NCI-H2107 (cell line): Measurements from ENCODE around the gene RAPGEF4.
A peak's percentile ranks its signal among the peaks of the same experiment; 100 is the strongest.

Experiments used
- DNase-seq: peaks from one replicate; lab custom pipeline; 2025; lab: John Stamatoyannopoulos, UW

Gene RAPGEF4

DNA sequence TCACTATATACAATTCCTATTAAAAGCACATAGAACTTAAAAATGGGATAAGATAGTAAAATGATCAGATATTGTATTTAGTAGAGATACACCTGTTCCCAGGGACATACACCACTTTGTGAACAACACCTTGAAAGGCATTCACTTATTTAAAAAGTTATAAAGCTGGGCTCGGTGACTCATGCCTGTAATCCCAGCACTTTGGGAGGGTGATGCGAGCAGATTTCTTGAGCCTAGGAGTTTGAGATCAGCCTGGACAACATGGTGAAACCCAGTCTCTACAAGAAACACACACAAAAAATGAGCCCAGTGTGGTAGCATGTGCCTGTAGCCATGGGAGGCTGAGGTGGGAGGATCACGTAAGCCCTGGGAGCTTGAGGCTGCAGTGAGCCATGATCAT lies 90.9 kb downstream of the RAPGEF4 start:
- DNase-seq, result no peak

DNA sequence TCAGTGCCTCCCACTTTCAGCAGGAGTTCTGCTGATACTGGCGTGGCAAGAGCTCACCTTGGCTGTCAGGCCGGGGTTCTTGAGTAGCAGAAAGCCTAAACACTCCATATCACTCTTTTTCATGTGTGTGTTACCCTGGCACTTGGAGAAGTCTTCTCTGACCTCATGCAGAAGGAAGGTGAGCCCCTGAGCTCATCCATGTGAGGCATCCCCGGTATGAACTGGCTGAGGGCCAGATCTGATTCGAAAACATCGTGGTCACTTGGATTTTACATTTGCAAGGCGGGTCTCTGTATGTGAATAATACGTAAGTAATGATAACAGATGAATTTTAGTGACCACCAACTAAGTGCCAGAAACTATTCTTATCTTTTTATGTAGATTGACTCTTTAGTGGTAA lies 93.6 kb downstream of the RAPGEF4 start:
- DNase-seq, result no peak

DNA sequence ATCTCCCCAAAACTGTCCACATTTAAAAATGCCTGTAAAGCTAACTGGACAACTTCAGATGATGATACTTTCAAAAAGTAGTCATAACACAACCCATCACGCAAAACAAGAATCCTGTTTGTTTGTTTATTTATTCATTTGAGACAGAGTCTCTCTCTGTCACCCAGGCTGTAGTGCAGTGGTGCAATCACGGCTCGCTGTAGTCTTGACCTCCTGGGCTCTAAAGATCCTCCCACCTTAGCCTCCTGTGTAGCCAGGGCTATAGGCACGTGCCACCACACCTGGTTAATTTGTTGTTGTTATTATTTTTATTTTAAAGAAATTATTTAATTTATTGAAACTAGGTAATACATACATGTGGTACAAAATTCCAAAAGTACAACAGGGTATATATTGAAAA lies 94.8 kb downstream of the RAPGEF4 start:
- no peak for DNase-seq

- DNase-seq, result no peak
Observed at GRCh38 chr2:172833898-172834297, 98.3 kb downstream of the RAPGEF4 start.

- DNase-seq, result peak; percentile 45
Observed at GRCh38 chr2:172834881-172835280, 99.2 kb downstream of the RAPGEF4 start.

DNA sequence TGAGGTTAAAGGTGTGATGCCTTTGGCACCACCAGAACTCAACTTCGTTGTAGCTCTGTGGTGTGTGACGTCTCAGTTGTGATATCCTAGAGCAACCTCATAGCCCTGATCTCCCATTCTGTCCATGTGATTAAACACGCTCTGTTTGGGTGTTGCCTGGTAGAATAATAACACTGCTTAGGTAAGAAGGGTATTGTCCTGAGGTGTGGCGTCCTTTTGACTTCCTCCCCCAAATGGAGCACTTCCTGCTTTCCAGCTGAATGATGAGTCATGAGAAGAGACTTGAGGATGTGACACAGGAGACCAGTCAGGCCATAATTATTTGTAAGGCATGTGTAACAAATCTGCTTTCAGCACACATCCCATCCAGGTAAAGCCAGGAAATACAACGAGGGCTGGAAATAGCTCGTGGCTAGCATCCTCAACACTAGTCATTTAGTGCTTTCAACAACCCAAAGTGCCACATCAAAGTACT lies 100.7 kb downstream of the RAPGEF4 start:
- DNase-seq, result no peak

- no peak for DNase-seq
Observed at GRCh38 chr2:172836827-172837226, 101.2 kb downstream of the RAPGEF4 start.

- DNase-seq, result no peak
Observed at GRCh38 chr2:172839446-172839845, 103.8 kb downstream of the RAPGEF4 start.

DNA sequence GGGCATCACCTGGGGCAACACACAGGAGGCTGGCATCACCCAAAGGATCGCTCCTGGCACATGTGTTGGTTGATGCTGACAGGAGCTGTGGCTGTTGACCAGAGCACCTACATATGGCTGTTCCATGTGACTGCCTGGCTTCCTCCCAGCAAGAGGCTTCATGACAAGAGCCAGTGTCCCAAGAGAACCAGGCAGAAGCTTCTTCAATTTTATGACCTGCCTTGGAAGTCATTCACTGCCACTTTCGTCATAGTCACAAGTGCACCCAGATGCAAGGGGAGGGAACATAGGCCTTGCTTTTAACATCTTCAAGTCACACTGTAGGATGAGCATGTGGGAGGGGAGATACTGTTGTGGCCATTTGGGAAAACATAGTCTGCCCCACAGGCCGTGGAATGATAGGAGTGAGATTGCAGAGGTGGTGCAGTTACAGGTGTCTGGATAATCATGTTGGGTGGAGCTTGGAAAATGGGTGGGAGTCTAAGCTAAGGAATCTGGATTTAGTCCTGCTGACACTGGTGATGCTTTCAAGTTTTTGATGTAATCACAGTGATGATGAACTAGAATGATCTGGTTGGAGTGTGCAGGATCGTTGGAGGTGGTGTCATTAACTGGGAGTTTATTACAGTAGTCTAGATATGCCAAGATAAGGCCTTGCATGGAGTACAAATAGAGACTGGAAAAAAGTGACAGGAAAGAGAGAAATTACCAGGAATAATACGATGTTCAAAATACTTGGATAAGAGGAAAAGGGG lies 107.0 kb downstream of the RAPGEF4 start:
- no peak for DNase-seq

DNA sequence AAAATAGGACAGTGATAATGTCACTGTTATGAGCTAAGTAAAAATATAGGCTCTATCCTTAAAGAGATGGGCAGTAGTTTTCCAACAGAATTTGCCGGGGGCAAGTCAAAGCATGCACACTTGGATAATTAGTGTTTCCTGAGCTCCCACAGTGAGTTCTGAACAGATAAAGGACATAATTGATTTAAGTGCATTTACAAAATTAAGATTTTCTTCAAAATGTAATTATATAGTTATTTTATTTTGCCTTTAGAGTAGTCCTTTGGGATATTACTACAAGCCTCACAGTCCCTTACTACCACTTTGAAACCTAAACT lies 107.6 kb downstream of the RAPGEF4 start:
- no peak for DNase-seq

- DNase-seq, result no peak
Observed at GRCh38 chr2:172843902-172844715, 108.5 kb downstream of the RAPGEF4 start.

DNA sequence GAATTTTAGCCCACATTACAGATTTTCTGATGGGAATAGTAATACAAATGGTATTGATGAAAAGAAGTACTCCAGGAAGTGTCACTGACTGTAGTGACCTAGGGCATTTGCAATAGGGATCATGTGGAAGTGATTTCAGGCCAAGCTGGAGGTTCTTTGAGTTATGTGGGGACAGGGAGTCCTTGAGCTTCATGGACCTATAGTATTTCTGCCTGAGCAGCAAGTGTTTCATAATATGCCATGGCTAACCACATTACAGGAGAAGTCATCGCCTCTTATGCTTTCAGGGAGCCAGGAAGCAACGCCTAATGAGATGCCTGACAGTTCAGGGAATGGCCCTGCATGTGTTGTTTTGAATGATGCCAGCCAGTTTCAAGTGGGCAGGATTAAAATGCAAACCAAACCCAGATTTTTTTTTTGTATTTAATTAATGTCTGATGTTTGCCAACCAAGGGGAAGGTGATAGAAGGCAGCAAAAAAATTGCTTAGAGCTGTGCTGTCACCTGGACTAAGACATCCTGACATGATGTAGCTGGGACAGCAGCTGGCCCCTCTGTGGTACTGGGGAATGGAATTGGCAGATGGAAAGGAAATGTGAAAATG lies 109.5 kb downstream of the RAPGEF4 start:
- no peak for DNase-seq

DNA sequence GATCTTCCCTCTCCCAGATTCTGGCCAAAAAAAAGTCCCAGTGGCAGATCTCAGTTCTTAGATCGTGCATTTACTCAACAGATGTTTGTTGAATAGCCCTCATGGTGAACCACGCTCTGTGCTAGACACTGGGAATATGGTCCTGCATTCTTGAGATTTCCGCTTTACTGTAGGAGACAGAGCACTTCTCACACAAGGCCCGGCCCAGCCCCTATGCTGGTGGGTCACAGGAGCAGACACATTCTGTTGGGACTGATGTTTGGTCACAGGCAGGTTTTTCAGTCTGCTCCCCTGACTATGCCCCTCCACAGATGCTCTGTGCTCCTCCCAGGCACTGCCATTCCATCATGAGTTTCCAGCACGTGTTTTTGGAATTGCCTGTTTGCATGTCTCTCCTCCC lies 110.9 kb downstream of the RAPGEF4 start:
- DNase-seq, result no peak

GRCh38 chr2:172847188-172847587 lies 111.5 kb downstream of the RAPGEF4 start:
- no peak for DNase-seq

DNA sequence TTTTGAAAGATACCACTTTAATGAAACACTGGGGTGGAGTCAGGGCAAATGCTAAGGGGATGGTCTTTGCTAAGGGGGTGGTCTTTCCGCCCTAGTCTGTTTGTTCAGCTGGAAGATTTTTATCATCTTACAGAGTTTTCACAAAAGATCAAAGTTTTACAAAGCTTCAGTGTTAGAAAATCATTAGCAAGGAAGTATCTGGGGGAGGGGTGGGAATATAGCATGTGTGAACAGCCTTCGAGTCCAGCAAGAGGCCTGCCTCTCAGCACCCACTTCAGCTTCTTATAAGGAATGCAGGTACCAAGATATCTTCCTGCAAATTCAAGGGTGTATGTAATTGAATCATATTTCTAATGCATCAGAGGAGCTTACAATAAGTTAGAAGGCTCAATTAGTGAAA lies 112.9 kb downstream of the RAPGEF4 start:
- DNase-seq, result no peak

DNA sequence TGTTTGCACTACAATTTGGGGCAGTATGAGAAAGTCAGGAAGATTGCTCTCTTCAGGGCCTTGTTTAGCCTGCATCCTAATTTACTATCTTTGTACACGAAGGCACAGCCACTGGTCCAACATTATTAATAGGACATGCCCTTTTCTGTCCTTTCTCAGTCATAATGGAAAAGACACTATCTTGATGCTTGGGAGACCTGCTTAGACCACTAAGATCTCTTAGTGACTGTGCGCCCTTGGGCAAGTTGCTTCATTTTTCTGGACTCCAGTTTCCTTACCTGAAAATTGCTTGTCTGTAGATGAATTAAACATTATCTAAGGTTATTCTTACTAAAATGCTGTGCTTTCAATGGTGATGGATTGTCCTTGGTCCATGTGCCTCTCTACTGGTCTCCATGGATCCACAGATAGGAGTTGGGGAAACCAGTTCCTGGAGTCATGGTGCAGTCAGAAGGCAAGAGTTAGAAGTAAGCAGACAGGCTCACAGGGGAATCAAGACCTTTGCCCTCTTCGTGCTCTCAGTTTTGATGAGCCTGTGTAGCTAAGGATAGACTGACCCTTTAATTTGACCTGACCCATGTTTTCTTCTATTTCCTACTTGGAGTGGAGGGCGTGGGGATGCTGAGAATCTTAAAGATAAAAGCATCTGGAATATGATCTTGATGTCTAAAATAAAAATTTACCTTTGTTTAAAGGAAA lies 114.0 kb downstream of the RAPGEF4 start:
- no peak for DNase-seq

- DNase-seq, result no peak
Observed at GRCh38 chr2:172855588-172855987, 119.9 kb downstream of the RAPGEF4 start.

DNA sequence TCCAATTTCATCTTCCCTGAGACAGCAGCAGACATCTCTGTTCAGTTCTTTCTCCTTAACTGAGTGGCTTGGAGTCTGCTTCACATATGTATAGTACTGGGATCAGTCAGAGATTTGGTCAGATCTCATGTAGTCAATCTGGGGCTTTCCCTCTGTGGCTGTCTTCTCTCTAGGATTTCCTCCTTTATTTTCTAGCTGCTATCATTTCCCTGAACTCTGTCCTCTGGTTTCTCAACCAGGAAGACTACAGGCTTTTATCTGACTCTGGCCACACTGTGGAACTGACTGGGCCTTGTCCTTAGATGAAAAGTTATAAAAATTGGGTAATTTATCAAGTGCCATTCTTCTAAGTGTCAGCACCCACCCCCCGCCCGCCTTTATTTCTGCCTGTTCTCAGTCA lies 121.0 kb downstream of the RAPGEF4 start:
- DNase-seq, result no peak

- no peak for DNase-seq
Observed at GRCh38 chr2:172858473-172858745, 122.8 kb downstream of the RAPGEF4 start.

GRCh38 chr2:172859581-172860335 lies 124.1 kb downstream of the RAPGEF4 start:
- no peak for DNase-seq

- no peak for DNase-seq
Observed at GRCh38 chr2:172860336-172860707, 124.7 kb downstream of the RAPGEF4 start.

DNA sequence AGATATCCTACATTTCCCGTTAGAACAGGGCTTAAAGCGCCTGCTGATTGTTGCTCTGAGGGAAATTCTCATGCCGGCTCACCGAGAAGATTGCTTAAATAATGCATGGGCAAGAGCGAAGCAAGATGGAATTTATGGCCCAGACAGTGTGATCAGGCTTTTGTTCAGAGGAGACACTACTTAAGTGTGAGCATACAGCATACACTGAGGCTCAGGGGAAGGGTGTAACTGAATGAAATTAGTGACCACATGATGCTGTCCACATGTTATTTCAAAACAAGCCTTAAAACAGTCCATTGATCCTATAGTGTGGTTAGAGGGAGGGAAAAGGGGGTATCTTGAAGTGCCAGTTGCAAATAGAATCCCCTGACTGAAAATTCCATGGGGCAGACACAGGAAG lies 125.5 kb downstream of the RAPGEF4 start:
- no peak for DNase-seq
